Right cardiac atrium (tissue), 5 donors: Measurements from ENCODE around the gene TAS2R20. TPM values are rescaled to one million over a fixed set of nuclear protein-coding genes. Genes with fewer than 3 reads are reported as not detected.

Experiments
- ATAC-seq, 2 donors: fragments of 200-7000 bp; cut with Tn5 transposase; one replicate each; pipeline versions ENCODE4 v1.8.0 to v1.9.1; 2020; ENCODE audit warnings: moderate library complexity in 2 of 2, mild to moderate bottlenecking in 1 of 2
- DNase-seq, 3 donors: peaks; one replicate each; pipeline ENCODE4 v3.0.0-alpha.2; 2020
- H3K27ac ChIP-seq: one replicate; pipeline ENCODE4 v1.5.1; 2013; ENCODE audit warnings: mild to moderate bottlenecking, low read length, control low read depth, moderate library complexity
- H3K27me3 ChIP-seq: one replicate; pipeline ENCODE4 v1.6.1; 2013; ENCODE audit not compliant: control insufficient read depth, insufficient read depth
- H3K4me1 ChIP-seq: one replicate; pipeline ENCODE4 v1.6.1; 2013; ENCODE audit warnings: low read length; ENCODE audit not compliant: control insufficient read depth, insufficient read depth
- H3K4me3 ChIP-seq: one replicate; pipeline ENCODE4 v1.5.1; 2013; ENCODE audit warnings: low read length, control low read depth
- H3K9me3 ChIP-seq: one replicate; pipeline ENCODE4 v1.6.1; 2013; ENCODE audit warnings: low read length; ENCODE audit not compliant: control insufficient read depth
- WGBS: extraction: QIAGEN DNeasy Blood & Tissue Kit; methylation state at CpG from one replicate; pipeline ENCODE4 v1.1.7; 2013; 5-methylcytosine and 5-hydroxymethylcytosine counted together
- intact Hi-C, 4 donors: fragments of 100-400 bp; cut with DNase I; formaldehyde crosslinking; loops; one replicate each; pipeline versions ENCODE4 v1.11.0 to v1.14.0; 2022 to 2023
- polyA plus RNA-seq: library from polyadenylated mRNA; stranded (reverse); fragments of 200-250 nt; gene quantifications from one replicate; pipeline ENCODE4 v1.2.3, GENCODE V29; 2013
- total RNA-seq, 4 donors: library from RNA; stranded (reverse); fragmentation: NEBNext Ultra II Directional; extraction: Animal tissue kit (Norgen Biotek cat#: 25700); gene quantifications; one replicate each; pipeline ENCODE4 v1.2.1, GENCODE V29; 2021
- donor health status: healthy with polysubstance abuse.
- donor health status: DM: no; HTN: yes; CAD: no.
- donor health status: DM: no; HTN: no; CAD: no.
- donor health status: DM: no; HTN: yes; CAD: no; lungs with severe emphysema.
- donor health status: DM: yes; HTN: yes; CAD: no.

TAS2R20 gene
- total and polyA plus RNA-seq, 5 donors: 0.27 to 1.4 (median 0.71) TPM

- intact Hi-C loops: no loop called here
- Histone ChIP-seq H3K9me3 (no peaks in the 10 kb centered on the region), H3K4me1 (peaks cover 2% of the 10 kb centered on the region), H3K27ac (no peak overlapping the region), H3K27me3 (no peaks in the 10 kb centered on the region), H3K4me3 (no peak overlapping the region)
- 86% methylated on average over 2 of the region's 2 CpGs for WGBS
- ATAC-seq: no peak
- DNase-seq: no peak
These were observed 38.3 kb downstream of the TAS2R20 start for GRCh38 chr12:10959804-10960203.

- intact Hi-C loops: no loop called here
- Histone ChIP-seq H3K9me3 (no peaks in the 10 kb centered on the region), H3K27ac (no peak overlapping the region), H3K27me3 (no peaks in the 10 kb centered on the region), H3K4me1 (peaks cover 2% of the 10 kb centered on the region), H3K4me3 (no peak overlapping the region)
- no peak for DNase-seq
- ATAC-seq: no peak
These were observed 40.4 kb downstream of the TAS2R20 start for GRCh38 chr12:10957741-10958140.

- no peak for DNase-seq
- no peaks in the 10 kb centered on the region for H3K9me3 ChIP-seq
- H3K27ac ChIP-seq: no peak overlapping the region
- intact Hi-C loops: no loop called here
- no peak for ATAC-seq
- H3K27me3 ChIP-seq: no peaks in the 10 kb centered on the region
- peaks cover 2% of the 10 kb centered on the region for H3K4me1 ChIP-seq
- H3K4me3 ChIP-seq: no peak overlapping the region
These were observed 42.0 kb downstream of the TAS2R20 start for GRCh38 chr12:10956085-10956484.

GRCh38 chr12:10952645-10953044, 45.5 kb downstream of the TAS2R20 start:
- intact Hi-C loops: no loop called here
- Histone ChIP-seq H3K4me3 (no peak overlapping the region), H3K27ac (no peak overlapping the region), H3K9me3 (no peaks in the 10 kb centered on the region), H3K27me3 (no peaks in the 10 kb centered on the region), H3K4me1 (no peaks in the 10 kb centered on the region)
- ATAC-seq: peak; percentile 75 to 87
- 80% methylated on average over 4 of the region's 4 CpGs for WGBS
- DNase-seq: peak in 2 of 3 donors; percentile 41 to 44

Other genes starting within 250 kb of the TAS2R20 start
- gene TAS2R7, start 195.7 kb downstream of the TAS2R20 start, total RNA-seq: not detected
- 0.07 TPM for gene TAS2R7, start 195.7 kb downstream of the TAS2R20 start, polyA plus RNA-seq
- gene TAS2R8, start 191.0 kb downstream of the TAS2R20 start, total RNA-seq: not detected
- gene TAS2R8, start 191.0 kb downstream of the TAS2R20 start, polyA plus RNA-seq: not detected
- not detected for gene TAS2R9, start 188.1 kb downstream of the TAS2R20 start, total RNA-seq
- not detected for gene TAS2R9, start 188.1 kb downstream of the TAS2R20 start, polyA plus RNA-seq
- gene TAS2R10, start 171.9 kb downstream of the TAS2R20 start, total RNA-seq: under 1 TPM in 3 of 4 donors, not detected in 1; 0.23 to 0.56 (median 0.31) TPM
- not detected for gene TAS2R10, start 171.9 kb downstream of the TAS2R20 start, polyA plus RNA-seq
- gene PRR4, start 148.8 kb downstream of the TAS2R20 start, total RNA-seq: 1 to 10 TPM in 2 of 4 donors, under 1 TPM in 2; 0.50 to 2.1 (median 1.0) TPM
- gene PRR4, start 148.8 kb downstream of the TAS2R20 start, polyA plus RNA-seq: 2.4 TPM
- 10 to 100 TPM in 2 of 4 donors, 1 to 10 TPM in 2; 4.6 to 14.5 (median 8.9) TPM for gene PRH1, start 114.0 kb downstream of the TAS2R20 start, total RNA-seq
- 1.8 TPM for gene PRH1, start 114.0 kb downstream of the TAS2R20 start, polyA plus RNA-seq
- 1 to 10 TPM in 1 of 4 donors, under 1 TPM in 3; 0.23 to 1.8 (median 0.42) TPM for gene TAS2R13, start 88.7 kb downstream of the TAS2R20 start, total RNA-seq
- 0.25 TPM for gene TAS2R13, start 88.7 kb downstream of the TAS2R20 start, polyA plus RNA-seq
- under 1 TPM in 1 of 4 donors, not detected in 3; 0.53 TPM for gene PRH2, start 69.1 kb downstream of the TAS2R20 start, total RNA-seq
- gene PRH2, start 69.1 kb downstream of the TAS2R20 start, polyA plus RNA-seq: not detected
- gene TAS2R14, start 59.0 kb downstream of the TAS2R20 start, total RNA-seq: 1 to 10 TPM in 2 of 4 donors, under 1 TPM in 2; 0.60 to 1.5 (median 1.1) TPM
- gene TAS2R14, start 59.0 kb downstream of the TAS2R20 start, polyA plus RNA-seq: 1.1 TPM
- 1 to 10 TPM in 1 of 4 donors, under 1 TPM in 3; 0.56 to 1.1 (median 0.74) TPM for gene TAS2R50, start 11.4 kb downstream of the TAS2R20 start, total RNA-seq
- 0.09 TPM for gene TAS2R50, start 11.4 kb downstream of the TAS2R20 start, polyA plus RNA-seq
- gene TAS2R19, start 24.3 kb upstream of the TAS2R20 start, total RNA-seq: 1 to 10 TPM in 2 of 4 donors, under 1 TPM in 2; 0.77 to 2.9 (median 1.2) TPM
- gene TAS2R19, start 24.3 kb upstream of the TAS2R20 start, polyA plus RNA-seq: 0.57 TPM
- 1 to 10 TPM; 1.0 to 2.0 (median 1.4) TPM for gene TAS2R31, start 33.1 kb upstream of the TAS2R20 start, total RNA-seq
- 0.54 TPM for gene TAS2R31, start 33.1 kb upstream of the TAS2R20 start, polyA plus RNA-seq
- gene TAS2R46, start 64.0 kb upstream of the TAS2R20 start, total RNA-seq: under 1 TPM in 3 of 4 donors, not detected in 1; 0.26 to 0.71 (median 0.53) TPM
- gene TAS2R46, start 64.0 kb upstream of the TAS2R20 start, polyA plus RNA-seq: not detected
- gene TAS2R43, start 94.0 kb upstream of the TAS2R20 start, total RNA-seq: not detected
- not detected for gene TAS2R43, start 94.0 kb upstream of the TAS2R20 start, polyA plus RNA-seq
- 1 to 10 TPM in 2 of 4 donors, under 1 TPM in 2; 0.80 to 1.6 (median 1.0) TPM for gene TAS2R30, start 136.3 kb upstream of the TAS2R20 start, total RNA-seq
- 0.25 TPM for gene TAS2R30, start 136.3 kb upstream of the TAS2R20 start, polyA plus RNA-seq
- gene SMIM10L1, start 172.9 kb upstream of the TAS2R20 start, total RNA-seq: 10 to 100 TPM; 13.1 to 18.4 (median 16.3) TPM
- 16.2 TPM for gene SMIM10L1, start 172.9 kb upstream of the TAS2R20 start, polyA plus RNA-seq
- gene TAS2R42, start 188.6 kb upstream of the TAS2R20 start, total RNA-seq: not detected
- gene TAS2R42, start 188.6 kb upstream of the TAS2R20 start, polyA plus RNA-seq: not detected